Tongue (tissue), 2 donors: ENCODE results near the gene GRM1. TPM values are rescaled to one million over a fixed set of nuclear protein-coding genes. Genes with fewer than 3 reads are reported as not detected.

Experiments
- DNase-seq: peaks from one replicate; pipeline ENCODE4 v3.0.0-alpha.2; 2015
- total RNA-seq: library from RNA; depleted of rRNA; stranded (reverse); fragments of >200 nt; gene quantifications from one replicate; pipeline ENCODE4 v1.2.3, GENCODE V29; 2014

The GRM1 gene
- total RNA-seq, 1 donor from 2014 or later, result not detected

GRCh38 chr6:146336191-146336590 is 307.3 kb downstream of the GRM1 start:
- no peak for DNase-seq

- DNase-seq, result peak; percentile 68
Observed at GRCh38 chr6:146337376-146337775, 308.5 kb downstream of the GRM1 start.

GRCh38 chr6:146339716-146340115 is 310.9 kb downstream of the GRM1 start:
- DNase-seq, result peak; percentile 58

GRCh38 chr6:146341493-146342230 is 312.8 kb downstream of the GRM1 start:
- DNase-seq, result no peak

GRCh38 chr6:146345598-146345997 is 316.7 kb downstream of the GRM1 start:
- DNase-seq, result no peak

- no peak for DNase-seq
Observed at GRCh38 chr6:146347090-146347489, 318.2 kb downstream of the GRM1 start.

- no peak for DNase-seq
Observed at GRCh38 chr6:146347690-146348089, 318.8 kb downstream of the GRM1 start.

GRCh38 chr6:146351018-146351417 is 322.2 kb downstream of the GRM1 start:
- DNase-seq, result no peak

GRCh38 chr6:146352163-146352562 is 323.3 kb downstream of the GRM1 start:
- DNase-seq, result no peak

- DNase-seq, result no peak
Observed at GRCh38 chr6:146354451-146354850, 325.6 kb downstream of the GRM1 start.

- DNase-seq, result no peak
Observed at GRCh38 chr6:146355521-146356100, 326.7 kb downstream of the GRM1 start.

GRCh38 chr6:146357578-146358430 is 328.9 kb downstream of the GRM1 start:
- DNase-seq, result no peak

- DNase-seq, result no peak
Observed at GRCh38 chr6:146358431-146359046, 329.7 kb downstream of the GRM1 start.

- DNase-seq, result no peak
Observed at GRCh38 chr6:146359131-146359530, 330.3 kb downstream of the GRM1 start.

- DNase-seq, result peak; percentile 66
Observed at GRCh38 chr6:146361128-146361924, 332.5 kb downstream of the GRM1 start.

GRCh38 chr6:146363838-146364607 is 335.2 kb downstream of the GRM1 start:
- no peak for DNase-seq

- no peak for DNase-seq
Observed at GRCh38 chr6:146364816-146365594, 336.1 kb downstream of the GRM1 start.

- DNase-seq, result no peak
Observed at GRCh38 chr6:146367061-146367460, 338.2 kb downstream of the GRM1 start.

GRCh38 chr6:146369866-146370265 is 341.0 kb downstream of the GRM1 start:
- no peak for DNase-seq

- no peak for DNase-seq
Observed at GRCh38 chr6:146381486-146381885, 352.6 kb downstream of the GRM1 start.
